A673 (cell line): ENCODE data around the gene ZKSCAN7. TPM values are rescaled to one million over a fixed set of nuclear protein-coding genes. Genes with fewer than 3 reads are reported as not detected.

Experiments
- BruUV-seq: library from RNA; stranded (reverse); fragments of 400-500 nt; replicated peaks from 2 replicates; lab custom pipeline; 2021; lab: Mats Ljungman, UMichigan
- CTCF ChIA-PET: fragments of 300-600 bp; sonication (Branson Sonifier 250); formaldehyde crosslinking; loops from one replicate; lab custom pipeline; 2022; ENCODE audit warnings: antibody characterized with exemption; lab: Charles Lee
- POLR2A ChIA-PET: fragments of 300-600 bp; sonication (Branson Sonifier 250); formaldehyde crosslinking; loops from one replicate; lab custom pipeline; 2022; ENCODE audit warnings: antibody characterized with exemption; ENCODE audit not compliant: low non-redundant PET; lab: Charles Lee
- DNase-seq: peaks from one replicate; pipeline ENCODE4 v3.0.0-alpha.2; 2015; ENCODE audit warnings: low spot score
- H3K27ac ChIP-seq: fragments of 200-600 bp; sonication (generic); 2 replicates; pipeline ENCODE4 v1.5.1; 2016; ENCODE audit warnings: mixed run types, low read depth, mild to moderate bottlenecking, mixed read lengths, antibody characterized with exemption, low read length; ENCODE audit not compliant: poor library complexity, severe bottlenecking
- H3K27me3 ChIP-seq: fragments of 200-600 bp; sonication (generic); replicated peaks from 2 replicates; pipeline ENCODE4 v1.6.1; 2017; ENCODE audit warnings: mixed run types, low read depth, mild to moderate bottlenecking, mixed read lengths, antibody characterized with exemption, low read length; ENCODE audit not compliant: insufficient read depth, poor library complexity
- H3K36me3 ChIP-seq: fragments of 200-600 bp; sonication (generic); 2 replicates; pipeline ENCODE4 v1.6.1; 2016; ENCODE audit warnings: mixed run types, mild to moderate bottlenecking, mixed read lengths, antibody characterized with exemption, low read length; ENCODE audit not compliant: insufficient read depth, poor library complexity, severe bottlenecking
- H3K4me1 ChIP-seq: fragments of 200-600 bp; sonication (generic); 2 replicates; pipeline ENCODE4 v1.6.1; 2017; ENCODE audit warnings: mixed run types, mild to moderate bottlenecking, mixed read lengths, antibody characterized with exemption, low read length; ENCODE audit not compliant: insufficient read depth, poor library complexity, severe bottlenecking
- H3K4me3 ChIP-seq: fragments of 200-600 bp; sonication (generic); 2 replicates; pipeline ENCODE4 v1.5.1; 2016; ENCODE audit warnings: low read depth, mixed run types, mild to moderate bottlenecking, mixed read lengths, low read length; ENCODE audit not compliant: poor library complexity, severe bottlenecking
- H3K9me3 ChIP-seq: fragments of 200-600 bp; sonication (generic); 2 replicates; pipeline ENCODE4 v1.6.1; 2016; ENCODE audit warnings: mixed run types, low read depth, mild to moderate bottlenecking, mixed read lengths, antibody characterized with exemption, low read length; ENCODE audit not compliant: poor library complexity, severe bottlenecking
- CTCF ChIP-seq: fragments of 300-800, 200-600 bp; sonication (generic); conservative IDR thresholded peaks from 2 replicates; pipeline ENCODE4 v1.5.1; 2017; ENCODE audit warnings: low read depth, mild to moderate bottlenecking, antibody characterized with exemption, low read length, moderate library complexity, mixed read lengths
- EZH2 ChIP-seq: fragments of 200-600 bp; sonication (generic); IDR thresholded peaks from 2 replicates; pipeline ENCODE4 v1.6.1; 2017; ENCODE audit warnings: borderline replicate concordance, low read depth, mild to moderate bottlenecking, mixed read lengths, antibody characterized with exemption, low read length; ENCODE audit not compliant: poor library complexity, severe bottlenecking
- intact Hi-C: fragments of 100-400 bp; cut with micrococcal nuclease; formaldehyde crosslinking; loops from one replicate; pipeline ENCODE4 v1.10.0; 2022; ENCODE audit not compliant: unreplicated experiment
- total RNA-seq: library from RNA; stranded (reverse); gene quantifications from 2 replicates; pipeline ENCODE4 v1.2.3, GENCODE V29; 2021

Gene ZKSCAN7
- total RNA-seq, 1 experiment from 2014 or later, result 3.0 TPM

GRCh38 chr3:44562147-44562546 is 7.2 kb downstream of the ZKSCAN7 start:
- Histone ChIP-seq H3K27me3 (no peaks in the 10 kb centered on the region), H3K4me3 (no peak overlapping the region), H3K27ac (no peak overlapping the region), H3K9me3 (no peaks in the 10 kb centered on the region), H3K36me3 (no peaks in the 10 kb centered on the region), H3K4me1 (no peaks in the 10 kb centered on the region)
- intact Hi-C loops, result no loop called here
- no peak for DNase-seq
- TF ChIP-seq EZH2 (no peak), CTCF (no peak)
- ChIA-PET POLR2A (no interaction called here), CTCF (no interaction called here)
- no TSS peak for BruUV-seq

- ChIA-PET CTCF (no interaction called here), POLR2A (no interaction called here)
- intact Hi-C loops, result no loop called here
- H3K4me3 ChIP-seq, result no peak overlapping the region
- H3K27ac ChIP-seq, result no peak overlapping the region
- no peak for TF ChIP-seq CTCF
- no peak for TF ChIP-seq EZH2
- no peak for DNase-seq
- no peaks in the 10 kb centered on the region for H3K36me3 ChIP-seq
- no peaks in the 10 kb centered on the region for H3K4me1 ChIP-seq
- no peaks in the 10 kb centered on the region for H3K27me3 ChIP-seq
- BruUV-seq, result no TSS peak
- H3K9me3 ChIP-seq, result peaks cover 6% of the 10 kb centered on the region
Observed at GRCh38 chr3:44568561-44568960, 13.6 kb downstream of the ZKSCAN7 start.

- ChIA-PET POLR2A (no interaction called here), CTCF (no interaction called here)
- Histone ChIP-seq H3K9me3 (peaks cover 6% of the 10 kb centered on the region), H3K4me1 (no peaks in the 10 kb centered on the region), H3K4me3 (no peak overlapping the region), H3K36me3 (no peaks in the 10 kb centered on the region), H3K27me3 (no peaks in the 10 kb centered on the region), H3K27ac (no peak overlapping the region)
- no peak for TF ChIP-seq EZH2
- TF ChIP-seq CTCF, result no peak
- BruUV-seq, result no TSS peak
- intact Hi-C loops, result no loop called here
- DNase-seq, result no peak
Observed at GRCh38 chr3:44571024-44571423, 16.0 kb downstream of the ZKSCAN7 start.
